Posterior vena cava (tissue), 2 donors: ENCODE data around the gene CCDC3. TPM values are rescaled to one million over a fixed set of nuclear protein-coding genes. Genes with fewer than 3 reads are reported as not detected.

Experiments used
- DNase-seq: peaks from one replicate; pipeline ENCODE4 v3.0.0-alpha.2; 2020; ENCODE audit warnings: low spot score
- intact Hi-C, 2 donors: fragments of 100-400 bp; cut with DNase I; formaldehyde crosslinking; loops; one replicate each; pipeline versions ENCODE4 v1.14.1 to v1.14.2; 2022 to 2023
- total RNA-seq, 2 donors: library from RNA; stranded (reverse); fragmentation: NEBNext Ultra II Directional; extraction: Animal tissue kit (Norgen Biotek cat#: 25700); gene quantifications; one replicate each; pipeline ENCODE4 v1.2.1, GENCODE V29; 2021
- donor health status: DM: yes; HTN: yes; CAD: no.
- donor health status: DM: yes; HTN: yes; CAD: no.

The CCDC3 gene
- total RNA-seq, 2 donors from 2014 or later: 108 to 189 TPM

- no peak for DNase-seq
- intact Hi-C loops: no loop called here
Observed at GRCh38 chr10:12941966-12942365, 59.5 kb downstream of the CCDC3 start.

GRCh38 chr10:12940791-12941190 is 60.7 kb downstream of the CCDC3 start:
- intact Hi-C loops: no loop called here
- DNase-seq: no peak

GRCh38 chr10:12938271-12938670 is 63.2 kb downstream of the CCDC3 start:
- no peak for DNase-seq
- intact Hi-C loops: no loop called here

- intact Hi-C loops: no loop called here
- DNase-seq: no peak
Observed at GRCh38 chr10:12937527-12937926, 64.0 kb downstream of the CCDC3 start.

- intact Hi-C loops: no loop called here
- DNase-seq: no peak
Observed at GRCh38 chr10:12934777-12935176, 66.7 kb downstream of the CCDC3 start.

- no peak for DNase-seq
- intact Hi-C loops: no loop called here
Observed at GRCh38 chr10:12929381-12929780, 72.1 kb downstream of the CCDC3 start.

GRCh38 chr10:12928571-12928970 is 72.9 kb downstream of the CCDC3 start:
- intact Hi-C loops: no loop called here
- DNase-seq: no peak

GRCh38 chr10:12927896-12928295 is 73.6 kb downstream of the CCDC3 start:
- no peak for DNase-seq
- intact Hi-C loops: no loop called here

- no peak for DNase-seq
- intact Hi-C loops: no loop called here
Observed at GRCh38 chr10:12925845-12926244, 75.7 kb downstream of the CCDC3 start.

- intact Hi-C loops: no loop called here
Observed at GRCh38 chr10:12924911-12925310, 76.6 kb downstream of the CCDC3 start.

GRCh38 chr10:12922117-12922900 is 79.2 kb downstream of the CCDC3 start:
- DNase-seq: no peak
- intact Hi-C loops: no loop called here

More at GRCh38 chr10:12924911-12925310, 76.6 kb downstream of the CCDC3 start:
- DNase-seq: no peak

- intact Hi-C loops: no loop called here
- no peak for DNase-seq
Observed at GRCh38 chr10:12921163-12921562, 80.3 kb downstream of the CCDC3 start.

- intact Hi-C loops: no loop called here
- no peak for DNase-seq
Observed at GRCh38 chr10:12919574-12919973, 81.9 kb downstream of the CCDC3 start.

GRCh38 chr10:12916587-12916986 is 84.9 kb downstream of the CCDC3 start:
- intact Hi-C loops: no loop called here
- DNase-seq: no peak

- intact Hi-C loops: no loop called here
- DNase-seq: no peak
Observed at GRCh38 chr10:12915637-12916168, 85.8 kb downstream of the CCDC3 start.

- intact Hi-C loops: no loop called here
- DNase-seq: no peak
Observed at GRCh38 chr10:12914111-12914510, 87.4 kb downstream of the CCDC3 start.

GRCh38 chr10:12911795-12912194 is 89.7 kb downstream of the CCDC3 start:
- no peak for DNase-seq
- intact Hi-C loops: no loop called here

GRCh38 chr10:12910835-12911234 is 90.7 kb downstream of the CCDC3 start:
- intact Hi-C loops: no loop called here

GRCh38 chr10:12909836-12910185 is 91.7 kb downstream of the CCDC3 start:
- DNase-seq: no peak
- intact Hi-C loops: loop anchor here in 1 of 2 donors (10.0 kb wide), 3 partner anchors 55 to 195 kb away; no protein-coding TSS in a partner anchor

More at GRCh38 chr10:12910835-12911234, 90.7 kb downstream of the CCDC3 start:
- DNase-seq: no peak

GRCh38 chr10:12909182-12909835 is 92.2 kb downstream of the CCDC3 start:
- no peak for DNase-seq
- intact Hi-C loops: loop anchor here in 1 of 2 donors (10.0 kb wide), 3 partner anchors 55 to 195 kb away; no protein-coding TSS in a partner anchor
